GM18517 (cell line): ENCODE data around the gene PTPRT.

Experiments
- ATAC-seq: cut with Tn5 transposase; IDR thresholded peaks from one replicate; pipeline ENCODE4 v1.9.1; 2021; ENCODE audit warnings: mild to moderate bottlenecking, moderate library complexity; ENCODE audit not compliant: unreplicated experiment

The PTPRT gene

DNA sequence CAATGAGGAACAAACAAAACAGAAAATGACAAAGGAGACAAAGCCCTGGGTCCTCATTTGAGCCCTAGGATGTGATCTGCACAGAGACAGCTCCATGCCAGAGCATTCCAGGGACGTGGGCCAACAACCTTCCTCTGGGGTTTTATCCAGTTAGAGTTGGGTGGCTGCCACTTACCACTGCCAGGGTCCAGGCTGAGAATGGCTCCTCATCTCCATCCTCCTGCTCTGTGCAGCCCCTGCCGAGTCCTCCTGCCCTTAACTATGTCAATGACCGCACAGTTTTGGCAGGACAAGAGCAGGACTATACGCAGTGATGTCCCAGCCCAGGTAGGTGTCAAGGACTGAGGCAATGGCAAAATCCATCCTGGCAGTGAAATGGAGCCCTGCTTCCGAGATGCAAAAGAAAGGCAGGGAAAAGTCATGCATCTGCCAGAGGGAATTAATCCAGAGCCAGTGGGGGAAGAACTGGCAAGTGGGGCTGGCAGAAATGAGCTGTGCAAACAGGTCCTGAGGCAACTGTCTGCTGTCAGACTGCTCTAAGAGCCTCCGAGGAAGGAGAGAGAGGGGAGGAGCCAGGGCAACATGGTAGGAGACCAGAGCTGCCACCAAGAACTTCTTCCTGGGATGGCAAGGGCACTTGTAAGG is 449.4 kb downstream of the PTPRT start:
- ATAC-seq: no peak

GRCh38 chr20:42739683-42740082 is 450.0 kb downstream of the PTPRT start:
- no peak for ATAC-seq

- ATAC-seq: no peak
These were observed 454.2 kb downstream of the PTPRT start for GRCh38 chr20:42735539-42735938.

DNA sequence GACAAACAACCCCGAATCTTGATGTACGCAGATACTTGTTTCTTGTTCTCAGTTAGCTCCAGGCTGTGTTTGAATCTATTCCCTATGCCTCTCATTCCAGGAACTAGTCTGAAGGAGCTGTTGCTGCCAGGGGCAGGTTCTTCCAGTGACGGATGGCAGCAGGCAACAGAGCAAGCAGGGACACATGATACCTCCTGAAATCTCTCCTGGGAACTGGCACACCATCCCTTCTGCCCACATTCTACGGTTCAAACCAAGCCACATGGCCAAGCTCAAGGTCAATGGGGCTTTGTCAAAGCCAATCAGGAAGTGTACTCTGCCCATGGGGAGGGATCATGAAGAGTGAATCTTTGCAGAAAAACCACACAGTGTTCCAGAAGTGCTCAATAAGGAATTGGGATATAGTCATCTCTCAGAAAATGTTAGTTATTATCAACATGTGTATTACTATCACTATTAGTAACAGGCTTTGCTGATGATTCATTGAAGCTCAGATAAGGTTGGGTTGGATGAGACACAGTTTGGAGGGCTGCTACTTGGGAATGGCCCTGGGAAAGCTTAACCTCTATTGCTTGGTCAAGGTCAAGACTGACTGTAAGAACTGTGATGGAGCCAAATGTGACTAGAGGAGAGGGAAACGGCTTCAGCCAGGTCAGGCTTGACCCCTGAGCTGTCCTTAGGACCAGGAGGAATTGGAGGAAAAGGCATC is 454.9 kb downstream of the PTPRT start:
- no peak for ATAC-seq

GRCh38 chr20:42721923-42722322 is 467.8 kb downstream of the PTPRT start:
- ATAC-seq: no peak

GRCh38 chr20:42714298-42715141 is 475.2 kb downstream of the PTPRT start:
- ATAC-seq: no peak

DNA sequence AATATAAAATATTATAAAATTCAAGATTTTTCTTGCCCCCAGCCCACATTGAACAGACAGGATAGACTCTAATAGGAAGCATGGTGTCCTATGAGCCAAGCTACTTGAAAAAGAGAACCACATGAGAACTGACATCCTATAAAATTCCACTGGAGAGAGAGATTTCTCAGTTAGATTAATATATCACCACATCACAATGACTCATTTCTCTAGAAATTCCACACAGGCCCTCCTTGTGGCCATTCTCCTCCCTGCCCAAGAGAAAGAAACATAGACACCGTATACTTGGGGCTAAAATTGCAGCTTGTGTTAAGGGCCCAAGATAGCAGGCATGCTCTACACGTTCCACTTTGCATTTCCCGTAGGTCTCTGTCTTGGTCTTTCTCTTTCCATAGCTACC is 481.4 kb downstream of the PTPRT start:
- ATAC-seq: no peak

DNA sequence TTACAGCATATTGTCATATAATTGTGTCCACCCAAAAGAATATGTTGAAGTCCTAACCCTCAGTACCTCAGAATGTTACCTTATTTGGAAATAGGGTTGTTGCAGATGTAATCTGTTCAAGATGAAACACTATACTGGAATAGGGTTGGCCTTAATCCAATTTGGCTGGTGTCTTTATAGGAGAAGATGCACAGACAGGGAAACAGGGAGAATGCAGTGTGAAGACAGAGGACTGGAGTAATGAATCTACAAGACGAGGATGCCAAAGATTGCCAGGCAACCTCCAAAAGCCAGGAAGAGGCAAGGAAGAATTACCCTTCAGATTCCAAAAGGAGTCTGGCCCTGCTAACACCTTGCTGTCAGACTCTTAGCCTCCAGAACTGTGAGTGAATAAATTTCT is 482.9 kb downstream of the PTPRT start:
- no peak for ATAC-seq

DNA sequence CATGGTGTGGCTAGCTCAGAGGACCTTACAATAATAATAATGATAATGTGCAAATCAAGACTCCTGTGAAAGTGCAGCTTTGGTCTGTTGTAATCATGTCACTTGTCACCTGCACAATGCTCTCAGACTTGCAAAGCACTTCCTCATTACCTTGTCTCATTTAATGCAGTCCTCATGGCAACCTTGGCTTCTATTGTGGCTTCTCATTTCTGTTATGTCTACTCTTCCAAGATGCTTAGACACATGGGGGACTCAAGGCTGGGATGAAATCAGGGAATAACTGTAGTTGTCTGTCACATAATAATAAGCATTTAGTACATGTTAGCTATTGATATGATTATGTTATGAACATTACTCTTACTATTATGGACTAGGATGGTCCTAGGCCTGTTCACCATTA is 484.2 kb downstream of the PTPRT start:
- no peak for ATAC-seq

DNA sequence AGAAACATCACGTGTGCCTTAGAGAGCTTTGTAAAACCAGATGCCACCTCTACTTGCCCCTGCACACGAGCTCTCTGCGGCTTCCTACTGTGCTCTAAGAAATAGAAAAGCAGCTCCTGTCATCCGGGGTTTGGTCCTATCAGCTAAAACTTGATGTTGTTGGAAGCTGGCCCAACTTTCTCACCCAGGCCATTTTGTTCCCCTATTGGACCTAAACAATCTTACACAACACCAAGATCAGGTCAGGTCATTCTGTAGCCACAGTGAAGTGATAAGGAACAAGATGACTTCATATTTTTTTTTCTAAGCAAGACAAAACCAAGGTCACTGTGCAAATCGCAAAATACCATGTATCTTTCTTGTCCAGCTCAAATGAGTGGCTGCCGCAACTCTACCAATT is 486.0 kb downstream of the PTPRT start:
- ATAC-seq: no peak

- no peak for ATAC-seq
These were observed 487.8 kb downstream of the PTPRT start for GRCh38 chr20:42701948-42702347.

GRCh38 chr20:42700372-42700771 is 489.3 kb downstream of the PTPRT start:
- no peak for ATAC-seq

- ATAC-seq: no peak
These were observed 491.7 kb downstream of the PTPRT start for GRCh38 chr20:42697962-42698361.

- ATAC-seq: no peak
These were observed 498.8 kb downstream of the PTPRT start for GRCh38 chr20:42690842-42691437.

DNA sequence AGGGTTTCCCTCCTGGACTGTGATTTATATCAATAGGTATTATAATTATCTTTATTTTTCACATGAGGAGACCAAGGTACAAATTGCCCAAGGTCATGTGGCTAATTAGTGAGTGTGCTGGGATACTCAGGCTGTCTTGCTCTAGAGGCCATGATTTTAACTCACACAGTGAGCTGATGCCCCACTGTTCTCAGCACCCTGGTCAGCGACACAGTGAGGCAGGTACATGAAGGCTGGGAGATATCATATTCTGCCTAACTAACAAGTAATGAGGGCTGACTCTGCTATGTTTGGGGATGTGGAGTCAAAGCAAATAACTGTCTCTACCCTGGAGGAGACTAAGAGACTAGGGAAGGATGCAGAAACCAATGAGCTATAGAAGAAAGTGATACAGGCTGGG is 501.1 kb downstream of the PTPRT start:
- no peak for ATAC-seq

DNA sequence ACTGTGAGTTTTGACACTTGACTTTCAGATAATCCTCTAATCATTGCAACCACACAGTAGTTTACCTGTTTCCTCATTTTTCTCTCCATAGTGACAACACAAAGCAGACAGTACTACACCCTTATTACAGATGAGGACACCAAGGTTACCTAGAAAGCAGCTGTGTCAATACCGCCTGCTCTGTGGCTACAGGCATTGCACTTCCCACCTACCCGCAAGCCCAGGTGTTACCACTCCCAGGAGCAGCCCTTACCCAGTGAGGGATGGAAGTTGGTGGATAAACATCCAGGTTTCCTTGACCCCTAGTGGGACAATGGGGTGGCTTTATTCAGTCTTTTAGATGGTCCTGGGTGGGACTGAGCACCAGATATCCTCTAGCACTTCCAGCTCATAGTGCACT is 503.6 kb downstream of the PTPRT start:
- no peak for ATAC-seq

DNA sequence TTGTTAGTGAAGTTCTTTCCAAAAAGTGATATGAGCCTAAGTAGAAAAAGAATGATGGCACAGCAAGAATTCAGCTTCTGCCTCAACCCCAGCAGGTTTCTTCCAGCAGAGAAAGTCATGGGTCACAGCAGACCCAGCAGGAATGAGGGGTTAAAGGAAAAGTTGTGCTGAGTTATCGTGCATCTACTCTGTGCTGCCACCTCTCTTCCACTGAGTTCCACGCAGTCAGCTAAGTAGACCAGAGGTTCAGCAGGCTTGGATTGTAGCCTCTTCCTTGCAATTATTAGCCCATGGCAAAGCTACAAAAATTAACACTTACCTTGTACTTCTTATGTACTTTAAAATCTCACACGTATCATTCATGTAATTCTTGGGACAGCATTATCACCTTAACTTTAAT is 510.8 kb downstream of the PTPRT start:
- no peak for ATAC-seq

- ATAC-seq: no peak
These were observed 533.6 kb downstream of the PTPRT start for GRCh38 chr20:42656130-42656529.

- no peak for ATAC-seq
These were observed 537.4 kb downstream of the PTPRT start for GRCh38 chr20:42652266-42652665.

- no peak for ATAC-seq
These were observed 539.4 kb downstream of the PTPRT start for GRCh38 chr20:42650191-42650746.

DNA sequence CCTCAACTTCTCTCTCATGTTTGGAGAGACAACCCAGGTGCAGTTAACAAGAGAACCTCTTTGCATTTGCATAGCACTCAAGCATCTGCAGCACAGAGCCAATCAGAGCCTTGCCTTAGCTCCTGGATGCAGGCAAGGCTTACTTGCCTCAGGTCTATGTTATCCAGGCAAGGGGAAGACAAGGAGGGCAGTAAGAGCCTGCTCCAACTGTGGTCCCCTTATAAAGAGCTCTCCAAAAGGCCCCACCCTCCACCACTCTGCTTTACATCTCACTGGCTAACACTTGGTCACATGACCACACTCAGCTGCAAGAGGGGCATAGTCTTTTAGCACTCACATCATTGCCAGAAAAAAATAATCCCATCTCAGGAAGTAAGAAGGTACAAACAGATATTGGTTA is 540.0 kb downstream of the PTPRT start:
- no peak for ATAC-seq
